ENCODE data around the gene TTC39B.

Gene TTC39B

DNA sequence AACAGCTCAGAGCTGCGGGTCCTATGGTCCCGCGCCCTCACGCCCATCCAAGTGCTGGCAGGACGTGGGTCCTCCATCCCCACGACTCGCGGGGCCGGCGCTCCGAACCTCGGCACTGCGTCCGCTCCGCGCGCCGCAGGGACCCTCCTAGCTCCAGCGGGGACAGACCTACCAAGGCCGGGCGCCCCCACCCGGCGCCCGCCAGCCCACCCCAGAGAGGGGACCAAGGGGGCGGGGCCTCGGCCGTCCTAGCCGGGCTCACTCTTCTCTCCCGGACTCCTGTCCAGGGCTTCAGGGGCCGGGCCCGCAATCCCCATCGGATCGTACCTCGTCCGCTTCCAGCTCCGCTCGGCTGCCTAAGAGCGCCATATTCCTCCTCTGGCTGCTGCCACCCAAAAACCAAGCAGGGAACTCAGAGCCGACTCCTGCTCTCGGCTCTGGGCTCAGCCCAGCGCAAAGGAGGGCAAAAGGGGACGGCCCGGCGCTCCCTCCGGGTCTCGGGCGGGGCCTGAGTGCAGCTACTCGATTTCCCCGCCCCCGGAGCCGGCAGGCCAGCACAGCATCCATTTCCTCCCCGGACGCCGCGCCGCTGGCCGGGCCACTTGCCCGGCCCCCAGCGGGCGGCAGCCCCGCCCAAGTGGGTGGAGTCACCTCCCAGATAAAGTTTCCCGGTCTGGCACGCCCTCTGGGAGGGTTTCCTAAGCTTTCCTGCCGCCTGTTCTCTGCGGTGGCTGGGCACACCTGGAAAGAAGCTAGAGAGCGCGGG lies at the start of gene TTC39B:
TSS of gene TTC39B (minus strand) at position 460 of the 766 bp plus-strand sequence. CDS start at position 369, 91 bp downstream.
- Histone ChIP-seq H3K36me3 (ENCODE audit: control insufficient read depth in 2 of 2, insufficient read depth in 2 of 2, low read length in 2 of 2) (no peaks in the 10 kb centered on the region), H3K9ac (ENCODE audit: low read depth in 1 of 2, low read length in 2 of 2) (peak within 1 kb of the TSS; percentile 89 to 94), H3K4me3 (ENCODE audit: low read length in 2 of 2) (peak within 1 kb of the TSS; percentile 88 to 97), H3K4me1 (ENCODE audit: control insufficient read depth in 2 of 2, insufficient read depth in 2 of 2, low read length in 2 of 2) (peaks cover 11 to 15% of the 10 kb centered on the region in 2 donors), H3K27me3 (ENCODE audit: control insufficient read depth in 2 of 2, insufficient read depth in 2 of 2, low read length in 2 of 2) (no peaks in the 10 kb centered on the region), H3K9me3 (ENCODE audit: control insufficient read depth in 2 of 2, low read length in 2 of 2) (no peaks in the 10 kb centered on the region), H3K27ac (ENCODE audit: low read depth in 2 of 2, low read length in 2 of 2) (peak within 1 kb of the TSS; percentile 91 to 95)

DNA sequence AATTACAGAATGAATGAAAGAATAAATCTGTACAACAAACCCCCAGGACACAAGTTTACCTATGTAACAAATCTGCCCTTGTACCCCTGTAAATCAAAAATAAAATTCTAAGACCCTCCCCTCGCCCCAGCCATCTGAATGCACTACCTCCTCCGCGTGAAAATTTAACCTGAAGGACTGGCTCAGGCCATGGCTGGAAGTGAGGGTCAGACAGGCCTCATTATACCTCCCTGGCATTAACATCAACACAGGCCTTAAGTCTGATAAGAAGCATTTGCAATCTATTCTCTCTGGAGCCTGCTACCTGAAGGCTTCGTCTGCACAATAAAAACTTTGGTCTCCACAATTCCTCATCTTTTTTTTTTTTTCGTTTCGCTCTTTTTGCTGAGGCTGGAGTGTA lies 48.7 kb upstream of the TTC39B start:
- H3K36me3 ChIP-seq (ENCODE audit: control insufficient read depth in 2 of 2, insufficient read depth in 2 of 2, low read length in 2 of 2): no peaks in the 10 kb centered on the region
- no peaks in the 10 kb centered on the region for H3K27me3 ChIP-seq (ENCODE audit: control insufficient read depth in 2 of 2, insufficient read depth in 2 of 2, low read length in 2 of 2)
- peaks cover 4 to 9% of the 10 kb centered on the region in 2 donors for H3K4me1 ChIP-seq (ENCODE audit: control insufficient read depth in 2 of 2, insufficient read depth in 2 of 2, low read length in 2 of 2)
- H3K9me3 ChIP-seq (ENCODE audit: control insufficient read depth in 2 of 2, low read length in 2 of 2): no peaks in the 10 kb centered on the region
- H3K4me3 ChIP-seq (ENCODE audit: low read length in 2 of 2): no peak overlapping the region
- no peak overlapping the region for H3K9ac ChIP-seq (ENCODE audit: low read depth in 1 of 2, low read length in 2 of 2)
- no peak overlapping the region for H3K27ac ChIP-seq (ENCODE audit: low read depth in 2 of 2, low read length in 2 of 2)

DNA sequence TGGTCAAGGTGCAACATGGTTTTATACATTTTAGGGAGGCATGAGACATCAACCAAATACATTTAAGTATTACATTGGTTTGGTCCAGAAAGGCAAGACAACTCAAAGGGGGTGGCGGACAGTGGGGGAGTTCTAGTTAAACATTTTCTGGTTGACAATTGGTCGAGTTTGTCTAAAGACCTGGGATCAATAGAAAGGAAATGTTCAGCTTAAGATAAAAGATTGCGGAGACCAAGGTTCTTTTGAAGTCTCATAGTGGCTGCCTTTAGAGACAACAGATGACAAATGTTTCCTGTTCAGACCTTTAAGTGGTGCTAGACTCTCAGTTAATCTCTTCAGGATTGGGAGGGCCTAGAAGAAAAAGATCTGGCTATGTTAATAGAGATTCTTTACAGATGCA lies 47.7 kb upstream of the TTC39B start:
- Histone ChIP-seq H3K36me3 (ENCODE audit: control insufficient read depth in 2 of 2, insufficient read depth in 2 of 2, low read length in 2 of 2) (no peaks in the 10 kb centered on the region), H3K27ac (ENCODE audit: low read depth in 2 of 2, low read length in 2 of 2) (no peak overlapping the region), H3K4me1 (ENCODE audit: control insufficient read depth in 2 of 2, insufficient read depth in 2 of 2, low read length in 2 of 2) (peaks cover 4 to 16% of the 10 kb centered on the region in 2 donors), H3K4me3 (ENCODE audit: low read length in 2 of 2) (no peak overlapping the region), H3K9me3 (ENCODE audit: control insufficient read depth in 2 of 2, low read length in 2 of 2) (no peaks in the 10 kb centered on the region), H3K9ac (ENCODE audit: low read depth in 1 of 2, low read length in 2 of 2) (no peak overlapping the region), H3K27me3 (ENCODE audit: control insufficient read depth in 2 of 2, insufficient read depth in 2 of 2, low read length in 2 of 2) (no peaks in the 10 kb centered on the region)

DNA sequence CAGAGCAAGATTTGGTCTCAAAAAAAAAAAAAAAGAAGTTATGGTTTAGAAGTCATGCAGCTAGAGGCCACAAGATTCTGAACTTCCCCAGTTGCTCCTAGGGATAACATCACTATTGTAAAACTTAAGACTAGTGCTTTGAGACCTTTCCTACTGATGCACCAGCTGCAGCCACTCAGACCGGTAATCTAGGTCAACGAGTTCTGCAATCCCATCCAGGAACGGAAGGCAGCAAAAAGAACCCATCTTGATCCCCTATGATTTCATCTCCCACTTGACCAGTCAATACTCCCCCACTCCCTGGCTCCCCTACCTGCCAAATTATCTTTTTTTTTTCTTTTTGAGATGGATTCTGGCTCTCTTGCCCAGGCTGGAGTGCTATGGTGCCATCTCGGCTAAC lies 46.9 kb upstream of the TTC39B start:
- H3K27me3 ChIP-seq (ENCODE audit: control insufficient read depth in 2 of 2, insufficient read depth in 2 of 2, low read length in 2 of 2): no peaks in the 10 kb centered on the region
- no peak overlapping the region for H3K27ac ChIP-seq (ENCODE audit: low read depth in 2 of 2, low read length in 2 of 2)
- no peak overlapping the region for H3K4me3 ChIP-seq (ENCODE audit: low read length in 2 of 2)
- H3K9me3 ChIP-seq (ENCODE audit: control insufficient read depth in 2 of 2, low read length in 2 of 2): no peaks in the 10 kb centered on the region
- peaks cover 4 to 18% of the 10 kb centered on the region in 2 donors for H3K4me1 ChIP-seq (ENCODE audit: control insufficient read depth in 2 of 2, insufficient read depth in 2 of 2, low read length in 2 of 2)
- no peaks in the 10 kb centered on the region for H3K36me3 ChIP-seq (ENCODE audit: control insufficient read depth in 2 of 2, insufficient read depth in 2 of 2, low read length in 2 of 2)
- no peak overlapping the region for H3K9ac ChIP-seq (ENCODE audit: low read depth in 1 of 2, low read length in 2 of 2)

DNA sequence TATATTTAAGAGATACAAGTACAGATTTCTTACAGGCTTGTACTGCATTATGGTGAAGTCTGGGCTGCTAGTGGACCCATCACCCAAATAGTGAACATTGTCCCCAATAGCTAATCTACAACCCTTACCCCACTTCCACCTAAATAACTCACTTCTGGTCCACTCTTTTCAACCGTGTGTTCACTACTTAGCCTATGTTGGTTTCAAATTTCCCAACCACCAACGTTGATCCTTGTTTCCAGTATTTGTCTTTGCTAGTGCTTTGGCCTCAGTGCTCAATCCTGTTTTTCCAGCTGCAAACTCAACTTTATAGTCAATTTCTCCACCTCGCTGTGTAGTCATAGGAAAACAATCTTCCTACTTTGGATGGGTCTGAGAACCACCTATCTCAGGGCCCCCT lies 45.3 kb upstream of the TTC39B start:
- no peak overlapping the region for H3K4me3 ChIP-seq (ENCODE audit: low read length in 2 of 2)
- no peak overlapping the region for H3K27ac ChIP-seq (ENCODE audit: low read depth in 2 of 2, low read length in 2 of 2)
- H3K9ac ChIP-seq (ENCODE audit: low read depth in 1 of 2, low read length in 2 of 2): no peak overlapping the region
- no peaks in the 10 kb centered on the region for H3K9me3 ChIP-seq (ENCODE audit: control insufficient read depth in 2 of 2, low read length in 2 of 2)
- H3K36me3 ChIP-seq (ENCODE audit: control insufficient read depth in 2 of 2, insufficient read depth in 2 of 2, low read length in 2 of 2): no peaks in the 10 kb centered on the region
- H3K4me1 ChIP-seq (ENCODE audit: control insufficient read depth in 2 of 2, insufficient read depth in 2 of 2, low read length in 2 of 2): peaks cover 3 to 16% of the 10 kb centered on the region in 2 donors
- H3K27me3 ChIP-seq (ENCODE audit: control insufficient read depth in 2 of 2, insufficient read depth in 2 of 2, low read length in 2 of 2): no peaks in the 10 kb centered on the region

DNA sequence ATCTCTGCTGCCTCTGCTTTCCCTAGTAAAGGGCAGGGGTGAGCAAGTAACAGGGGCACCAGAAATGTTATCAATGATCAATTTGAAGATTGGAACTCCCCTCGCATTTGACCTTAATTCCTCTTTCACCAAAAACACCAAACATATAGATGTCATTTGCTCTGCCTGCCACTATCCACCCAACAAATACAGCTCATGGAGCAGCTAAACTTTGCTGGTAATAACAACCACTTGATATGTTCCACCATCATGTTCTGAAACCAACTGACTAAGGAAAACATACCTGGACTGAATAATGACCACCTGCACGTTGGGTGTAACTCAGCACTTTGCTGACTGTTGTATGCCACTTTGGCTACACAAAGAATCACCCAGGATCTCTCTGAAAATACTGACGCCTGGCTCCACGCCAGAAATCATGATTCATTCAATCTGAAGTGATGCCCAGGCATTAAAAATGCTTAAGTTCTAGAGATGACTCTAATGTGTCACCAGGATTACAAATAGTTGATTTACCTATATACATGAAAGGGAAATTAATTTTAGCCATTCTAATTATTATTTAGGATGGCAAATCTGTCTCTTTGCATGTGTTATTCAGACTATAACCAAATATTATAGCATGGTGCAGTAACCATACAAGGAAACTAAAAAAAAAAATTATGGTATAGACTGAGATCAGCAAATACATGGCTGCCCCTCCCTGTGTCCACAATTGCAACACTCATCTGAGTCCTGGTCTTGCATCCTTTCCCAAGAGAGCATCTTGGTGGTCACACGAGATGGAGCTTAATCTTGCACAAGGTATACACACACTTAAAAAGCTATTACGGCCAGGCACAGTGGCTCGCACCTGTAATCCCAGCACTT lies 43.1 kb upstream of the TTC39B start:
- Histone ChIP-seq H3K27me3 (ENCODE audit: control insufficient read depth in 2 of 2, insufficient read depth in 2 of 2, low read length in 2 of 2) (no peaks in the 10 kb centered on the region), H3K9ac (ENCODE audit: low read depth in 1 of 2, low read length in 2 of 2) (no peak overlapping the region), H3K27ac (ENCODE audit: low read depth in 2 of 2, low read length in 2 of 2) (peak overlapping the region in 1 of 2 donors; percentile 52), H3K36me3 (ENCODE audit: control insufficient read depth in 2 of 2, insufficient read depth in 2 of 2, low read length in 2 of 2) (no peaks in the 10 kb centered on the region), H3K9me3 (ENCODE audit: control insufficient read depth in 2 of 2, low read length in 2 of 2) (no peaks in the 10 kb centered on the region), H3K4me1 (ENCODE audit: control insufficient read depth in 2 of 2, insufficient read depth in 2 of 2, low read length in 2 of 2) (peaks cover 0 to 14% of the 10 kb centered on the region in 2 donors), H3K4me3 (ENCODE audit: low read length in 2 of 2) (no peak overlapping the region)

DNA sequence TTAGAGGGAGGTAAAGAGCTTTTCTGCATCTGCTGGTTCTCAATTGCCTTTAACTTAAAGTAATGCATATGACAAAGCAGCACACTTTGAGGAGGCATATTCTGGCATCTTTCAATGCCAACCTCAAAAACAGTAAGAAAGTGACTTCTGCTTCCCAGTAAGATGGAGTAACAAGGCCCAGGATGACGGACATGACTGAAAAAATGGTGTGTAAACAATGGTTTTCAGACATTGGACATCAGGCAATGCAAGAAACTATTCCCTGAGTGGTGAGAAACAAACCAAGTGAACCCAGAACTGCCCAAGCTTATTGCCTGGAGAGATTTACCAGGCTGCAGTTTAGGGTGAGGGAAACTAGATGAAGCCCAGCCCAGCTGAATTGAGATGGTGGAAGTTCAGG lies 39.8 kb upstream of the TTC39B start:
- H3K4me1 ChIP-seq (ENCODE audit: control insufficient read depth in 2 of 2, insufficient read depth in 2 of 2, low read length in 2 of 2): peaks cover 0 to 12% of the 10 kb centered on the region in 2 donors
- no peak overlapping the region for H3K9ac ChIP-seq (ENCODE audit: low read depth in 1 of 2, low read length in 2 of 2)
- no peak overlapping the region for H3K4me3 ChIP-seq (ENCODE audit: low read length in 2 of 2)
- H3K9me3 ChIP-seq (ENCODE audit: control insufficient read depth in 2 of 2, low read length in 2 of 2): no peaks in the 10 kb centered on the region
- no peaks in the 10 kb centered on the region for H3K27me3 ChIP-seq (ENCODE audit: control insufficient read depth in 2 of 2, insufficient read depth in 2 of 2, low read length in 2 of 2)
- no peak overlapping the region for H3K27ac ChIP-seq (ENCODE audit: low read depth in 2 of 2, low read length in 2 of 2)
- H3K36me3 ChIP-seq (ENCODE audit: control insufficient read depth in 2 of 2, insufficient read depth in 2 of 2, low read length in 2 of 2): no peaks in the 10 kb centered on the region

DNA sequence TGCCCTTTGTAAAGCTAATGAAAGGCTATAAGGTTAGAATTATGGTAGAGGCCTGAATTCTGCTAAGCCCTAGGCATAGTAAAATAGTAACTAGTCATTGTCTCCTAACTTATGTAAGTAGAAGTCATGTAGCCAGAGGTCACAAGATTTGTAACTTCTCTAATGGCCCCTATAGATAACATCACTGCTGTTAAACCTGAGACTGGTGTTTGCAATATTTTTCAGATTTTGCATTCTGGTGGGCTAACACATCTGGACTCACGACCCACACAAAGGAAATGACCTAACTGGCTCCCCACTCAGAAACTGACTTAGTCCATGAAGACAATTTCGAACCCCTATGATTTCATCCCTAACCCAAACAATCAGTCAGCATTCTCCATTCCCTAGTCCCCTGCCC lies 37.2 kb upstream of the TTC39B start:
- no peaks in the 10 kb centered on the region for H3K36me3 ChIP-seq (ENCODE audit: control insufficient read depth in 2 of 2, insufficient read depth in 2 of 2, low read length in 2 of 2)
- no peak overlapping the region for H3K4me3 ChIP-seq (ENCODE audit: low read length in 2 of 2)
- no peaks in the 10 kb centered on the region for H3K4me1 ChIP-seq (ENCODE audit: control insufficient read depth in 2 of 2, insufficient read depth in 2 of 2, low read length in 2 of 2)
- H3K9me3 ChIP-seq (ENCODE audit: control insufficient read depth in 2 of 2, low read length in 2 of 2): no peaks in the 10 kb centered on the region
- no peak overlapping the region for H3K9ac ChIP-seq (ENCODE audit: low read depth in 1 of 2, low read length in 2 of 2)
- H3K27me3 ChIP-seq (ENCODE audit: control insufficient read depth in 2 of 2, insufficient read depth in 2 of 2, low read length in 2 of 2): no peaks in the 10 kb centered on the region
- H3K27ac ChIP-seq (ENCODE audit: low read depth in 2 of 2, low read length in 2 of 2): no peak overlapping the region

DNA sequence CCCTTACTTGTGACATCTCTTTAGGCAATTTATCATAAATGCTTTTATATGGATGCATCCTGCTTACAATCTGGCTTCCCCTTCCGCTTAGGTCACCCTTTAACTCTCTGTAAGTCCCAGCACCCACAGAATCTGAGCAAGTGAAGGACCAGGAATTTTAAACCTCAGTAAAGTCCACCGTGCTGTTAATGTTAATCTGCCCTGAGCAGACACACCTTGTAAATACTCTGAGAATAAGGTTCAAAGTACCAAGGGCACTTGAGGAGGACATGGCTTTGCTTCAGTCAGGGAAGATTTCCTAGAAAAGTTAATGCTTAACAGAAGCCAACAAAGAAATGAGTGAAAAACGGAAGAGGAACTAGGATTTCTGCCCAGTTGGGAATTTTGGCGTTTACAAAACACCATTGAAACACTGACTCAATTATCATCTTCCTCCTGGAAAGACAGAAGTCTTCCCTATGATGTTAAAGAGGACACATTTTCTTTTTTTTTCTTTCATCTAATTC lies 26.4 kb upstream of the TTC39B start:
- H3K4me1 ChIP-seq (ENCODE audit: control insufficient read depth in 2 of 2, insufficient read depth in 2 of 2, low read length in 2 of 2): peaks cover 10 to 14% of the 10 kb centered on the region in 2 donors
- no peaks in the 10 kb centered on the region for H3K36me3 ChIP-seq (ENCODE audit: control insufficient read depth in 2 of 2, insufficient read depth in 2 of 2, low read length in 2 of 2)
- H3K4me3 ChIP-seq (ENCODE audit: low read length in 2 of 2): peak overlapping the region in 1 of 2 donors; percentile 42
- no peak overlapping the region for H3K9ac ChIP-seq (ENCODE audit: low read depth in 1 of 2, low read length in 2 of 2)
- no peaks in the 10 kb centered on the region for H3K27me3 ChIP-seq (ENCODE audit: control insufficient read depth in 2 of 2, insufficient read depth in 2 of 2, low read length in 2 of 2)
- peak overlapping the region; percentile 74 to 77 for H3K27ac ChIP-seq (ENCODE audit: low read depth in 2 of 2, low read length in 2 of 2)
- H3K9me3 ChIP-seq (ENCODE audit: control insufficient read depth in 2 of 2, low read length in 2 of 2): no peaks in the 10 kb centered on the region

DNA sequence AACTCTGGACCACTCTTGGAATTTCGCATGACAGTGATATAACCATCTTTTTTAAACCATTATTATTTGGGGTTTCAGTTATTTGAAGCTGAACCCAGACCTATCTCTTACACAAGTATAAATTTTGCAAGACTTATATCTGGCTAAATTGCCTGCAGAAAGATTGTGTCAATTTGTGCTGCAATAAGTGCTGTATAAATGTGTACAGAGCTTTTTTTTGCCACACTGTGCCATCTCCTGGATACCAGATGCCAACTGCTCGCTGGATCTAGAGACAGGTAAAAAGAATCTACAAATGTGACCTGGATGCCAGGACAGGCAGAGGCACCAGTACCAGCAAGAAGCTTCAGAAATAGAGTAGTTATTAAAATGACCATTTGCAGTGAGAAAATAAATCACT lies 25.9 kb upstream of the TTC39B start:
- Histone ChIP-seq H3K27ac (ENCODE audit: low read depth in 2 of 2, low read length in 2 of 2) (peak overlapping the region; percentile 74 to 77), H3K27me3 (ENCODE audit: control insufficient read depth in 2 of 2, insufficient read depth in 2 of 2, low read length in 2 of 2) (no peaks in the 10 kb centered on the region), H3K4me3 (ENCODE audit: low read length in 2 of 2) (peak overlapping the region in 1 of 2 donors; percentile 42), H3K9me3 (ENCODE audit: control insufficient read depth in 2 of 2, low read length in 2 of 2) (no peaks in the 10 kb centered on the region), H3K4me1 (ENCODE audit: control insufficient read depth in 2 of 2, insufficient read depth in 2 of 2, low read length in 2 of 2) (peaks cover 10 to 14% of the 10 kb centered on the region in 2 donors), H3K36me3 (ENCODE audit: control insufficient read depth in 2 of 2, insufficient read depth in 2 of 2, low read length in 2 of 2) (no peaks in the 10 kb centered on the region), H3K9ac (ENCODE audit: low read depth in 1 of 2, low read length in 2 of 2) (peak overlapping the region in 1 of 2 donors; percentile 1)
